ENCODE measurements around the gene FKBP2. TPM values are rescaled to one million over a fixed set of nuclear protein-coding genes. Genes with fewer than 3 reads are reported as not detected.

Gene FKBP2
- total RNA-seq, 1 experiment from 2014 or later: 27.8 TPM

DNA sequence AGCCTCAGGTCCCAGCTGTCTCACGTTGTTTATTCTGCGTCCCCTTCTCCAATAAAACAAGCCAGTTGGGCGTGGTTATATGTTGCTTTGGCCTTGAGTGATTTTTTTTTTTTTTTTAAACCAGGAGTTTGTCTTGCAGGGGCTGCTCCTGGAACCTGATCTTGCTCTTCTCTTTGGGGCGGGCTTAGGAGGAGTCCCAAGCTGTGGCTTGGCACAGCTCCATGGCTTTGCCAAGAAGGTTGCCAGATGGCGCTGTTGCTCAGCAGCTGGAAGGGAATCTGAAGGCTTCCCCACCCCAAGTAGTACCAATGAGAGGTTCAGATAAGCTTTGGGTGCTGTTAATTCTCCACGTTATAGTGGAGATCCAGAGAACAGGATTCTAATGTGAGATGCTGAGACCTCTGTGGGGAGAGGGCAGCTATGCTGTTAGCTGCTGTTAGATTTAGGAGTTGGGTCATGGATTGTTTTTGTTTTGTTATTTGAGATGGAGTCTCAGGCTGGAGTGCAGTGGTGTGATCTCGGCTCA, 36.4 kb upstream of the FKBP2 start:
- Histone ChIP-seq H2AFZ (ENCODE audit: low read length) (no peak overlapping the region), H3K4me2 (ENCODE audit: low read depth, low read length, poor library complexity, severe bottlenecking) (peak overlapping the region; percentile 90), H3K4me3 (ENCODE audit: low read length) (no peak overlapping the region), H3K79me2 (ENCODE audit: low read length) (peaks cover 18% of the 10 kb centered on the region; the same call in 1 of the 2 replicates), H4K20me1 (ENCODE audit: insufficient read depth, low read depth, low read length) (peaks cover 5% of the 10 kb centered on the region; the same call in 1 of the 2 replicates), H3K9me3 (ENCODE audit: low read length) (no peaks in the 10 kb centered on the region), H3K27me3 (ENCODE audit: low read length) (no peaks in the 10 kb centered on the region), H3K9ac (ENCODE audit: low read length) (0 out of 2 replicates have a peak overlapping the region, but pooled peaks have one; percentile 44), H3K36me3 (ENCODE audit: insufficient read depth, low read length) (peaks cover 36% of the 10 kb centered on the region; the same call in 1 of the 2 replicates), H3K4me1 (ENCODE audit: low read length) (peaks cover 66% of the 10 kb centered on the region), H3K9me2 (replicated peaks; ENCODE audit: insufficient read depth, low read length) (no peaks in the 10 kb centered on the region), H3K27ac (ENCODE audit: low read length) (peak overlapping the region; percentile 92)
- peak; percentile 93 for DNase-seq

DNA sequence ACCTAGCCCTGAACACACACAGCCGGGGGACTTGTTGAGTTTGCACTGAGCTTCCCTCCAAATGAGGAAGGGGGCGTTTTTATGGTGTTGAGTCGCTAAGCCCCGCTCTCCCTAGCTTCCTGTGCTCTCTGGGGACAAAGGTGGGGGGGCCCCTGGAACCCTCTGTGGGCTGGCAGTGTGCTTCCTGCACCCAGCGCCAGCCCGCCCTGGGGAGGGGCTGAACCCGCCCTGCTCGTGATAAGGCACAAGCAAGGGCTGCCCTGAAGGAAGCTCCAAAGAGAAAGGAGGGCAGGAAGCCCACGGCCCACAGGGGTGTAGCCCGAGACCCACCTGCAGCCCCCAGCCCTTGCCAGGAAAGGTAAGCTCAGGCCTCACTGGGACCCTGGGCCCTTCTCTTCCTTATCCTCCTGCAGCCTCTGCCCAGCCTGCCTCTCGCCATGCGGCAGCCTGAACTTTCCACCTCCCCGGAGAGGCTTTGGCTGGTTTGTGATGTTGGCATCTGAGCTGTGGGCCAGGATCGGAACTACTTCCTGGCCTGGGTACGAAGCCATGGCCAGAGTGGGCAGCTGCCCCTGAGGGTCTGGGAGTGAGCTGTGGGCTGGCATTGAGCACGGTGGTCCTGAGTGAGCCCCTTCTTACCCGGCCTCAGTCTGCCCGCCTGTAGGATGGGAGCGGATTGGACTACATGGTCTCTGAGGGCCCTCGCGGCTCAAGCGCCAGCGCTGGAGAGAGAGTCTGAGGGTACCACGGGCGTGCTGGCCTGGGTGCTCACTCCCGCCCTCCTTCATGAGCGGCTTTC, 34.2 kb upstream of the FKBP2 start, which contains the start of gene FERMT3:
Gene FERMT3 (plus strand): TSS at position 265 of the 799 bp plus-strand sequence. CDS start 644 bp downstream, outside the sequence.
- peak within 1 kb of the TSS; percentile 91 for H3K9ac ChIP-seq (ENCODE audit: low read length)
- no peaks in the 10 kb centered on the region for H3K9me2 ChIP-seq (replicated peaks; ENCODE audit: insufficient read depth, low read length)
- no peaks in the 10 kb centered on the region for H3K27me3 ChIP-seq (ENCODE audit: low read length)
- H3K4me3 ChIP-seq (ENCODE audit: low read length): peak within 1 kb of the TSS; percentile 82
- peaks cover 70% of the 10 kb centered on the region for H3K4me1 ChIP-seq (ENCODE audit: low read length)
- no peak within 1 kb of the TSS; the same call in 1 of the 2 replicates for H2AFZ ChIP-seq (ENCODE audit: low read length)
- H3K9me3 ChIP-seq (ENCODE audit: low read length): no peaks in the 10 kb centered on the region
- peak within 1 kb of the TSS; percentile 92 for H3K27ac ChIP-seq (ENCODE audit: low read length)
- peaks cover 8% of the 10 kb centered on the region; the same call in 1 of the 2 replicates for H4K20me1 ChIP-seq (ENCODE audit: insufficient read depth, low read depth, low read length)
- peak; percentile 91 for DNase-seq
- peaks cover 18% of the 10 kb centered on the region; the same call in 1 of the 2 replicates for H3K79me2 ChIP-seq (ENCODE audit: low read length)
- peaks cover 21% of the 10 kb centered on the region; the same call in 1 of the 2 replicates for H3K36me3 ChIP-seq (ENCODE audit: insufficient read depth, low read length)
- H3K4me2 ChIP-seq (ENCODE audit: low read depth, low read length, poor library complexity, severe bottlenecking): peak within 1 kb of the TSS; percentile 90

DNA sequence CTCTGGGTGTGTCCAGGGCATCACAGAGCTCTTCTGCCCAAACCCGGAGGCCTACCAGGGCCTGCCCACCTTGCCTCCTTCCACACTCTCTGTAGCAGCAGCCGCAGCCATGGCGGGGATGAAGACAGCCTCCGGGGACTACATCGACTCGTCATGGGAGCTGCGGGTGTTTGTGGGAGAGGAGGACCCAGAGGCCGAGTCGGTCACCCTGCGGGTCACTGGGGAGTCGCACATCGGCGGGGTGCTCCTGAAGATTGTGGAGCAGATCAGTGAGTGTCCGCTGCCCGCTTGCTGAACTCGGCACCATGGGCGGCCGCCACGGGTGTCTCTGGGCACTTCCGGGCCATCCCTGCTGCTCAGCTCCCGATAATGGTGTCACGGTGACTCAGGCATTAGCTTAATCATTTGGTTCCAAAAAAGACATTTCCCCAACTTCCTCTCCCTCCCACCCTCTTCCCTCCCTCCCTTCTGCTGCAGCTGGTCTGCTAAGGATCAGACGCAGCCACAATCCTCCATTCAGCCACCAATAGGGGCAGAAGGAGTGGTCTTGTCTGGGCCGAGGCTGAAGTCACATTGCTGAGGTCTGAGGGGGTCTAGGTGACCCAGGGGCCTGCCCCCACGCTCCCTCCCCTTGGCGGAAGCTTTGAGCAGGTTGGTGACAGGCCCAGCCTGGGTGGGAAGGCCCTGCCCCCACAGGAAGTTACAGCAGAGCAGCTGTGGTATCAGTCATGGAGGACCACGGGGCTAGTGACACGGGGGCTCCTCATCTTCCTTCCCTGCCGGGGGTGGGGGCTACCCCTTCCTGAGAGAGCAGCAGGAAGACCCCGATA, 33.4 kb upstream of the FKBP2 start:
- Histone ChIP-seq H4K20me1 (ENCODE audit: insufficient read depth, low read depth, low read length) (peaks cover 8% of the 10 kb centered on the region; the same call in 1 of the 2 replicates), H2AFZ (ENCODE audit: low read length) (no peak overlapping the region; the same call in 1 of the 2 replicates), H3K79me2 (ENCODE audit: low read length) (peaks cover 18% of the 10 kb centered on the region; the same call in 1 of the 2 replicates), H3K9me3 (ENCODE audit: low read length) (no peaks in the 10 kb centered on the region), H3K9ac (ENCODE audit: low read length) (peak overlapping the region; percentile 91), H3K4me3 (ENCODE audit: low read length) (peak overlapping the region; percentile 82), H3K27ac (ENCODE audit: low read length) (peak overlapping the region; percentile 92), H3K4me2 (ENCODE audit: low read depth, low read length, poor library complexity, severe bottlenecking) (peak overlapping the region; percentile 90), H3K9me2 (replicated peaks; ENCODE audit: insufficient read depth, low read length) (no peaks in the 10 kb centered on the region), H3K36me3 (ENCODE audit: insufficient read depth, low read length) (peaks cover 21% of the 10 kb centered on the region; the same call in 1 of the 2 replicates), H3K4me1 (ENCODE audit: low read length) (peaks cover 75% of the 10 kb centered on the region), H3K27me3 (ENCODE audit: low read length) (no peaks in the 10 kb centered on the region)
- DNase-seq: peak; percentile 83

DNA sequence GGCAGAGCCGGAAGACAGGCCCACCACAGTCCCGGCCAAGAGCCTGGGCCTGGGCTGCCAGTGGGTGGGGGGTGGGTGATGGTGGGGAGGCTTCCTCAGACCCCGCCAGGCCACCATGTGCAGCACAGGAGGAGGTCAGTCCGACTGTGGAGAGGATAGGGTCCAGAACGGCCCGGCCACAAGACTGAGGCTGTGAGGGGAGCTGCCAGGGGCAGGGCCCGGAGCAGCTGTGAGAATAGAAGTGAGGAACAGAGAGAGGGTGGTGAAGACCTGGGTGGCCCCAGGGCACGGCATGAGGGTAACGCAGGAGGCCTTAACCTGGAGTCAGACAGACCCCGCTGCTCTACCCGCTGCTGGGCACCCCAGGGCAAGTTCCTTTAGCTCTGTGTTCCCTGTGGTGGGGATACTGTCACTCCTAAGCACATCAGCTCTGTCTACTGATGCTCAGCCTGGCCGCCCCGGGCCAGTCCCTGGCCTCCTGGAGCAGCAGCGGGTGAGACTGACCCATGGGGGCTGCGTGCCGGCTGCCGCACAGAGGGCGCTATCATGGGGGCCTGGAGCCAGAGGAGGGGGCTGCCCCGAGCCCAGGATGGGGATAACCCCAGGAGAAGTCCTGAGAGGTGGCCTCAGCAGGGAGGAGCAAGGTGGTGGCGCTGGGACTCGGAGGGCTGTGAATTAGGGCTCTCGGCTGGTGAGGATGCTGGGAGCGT, 32.7 kb upstream of the FKBP2 start:
- peak overlapping the region; percentile 92 for H3K27ac ChIP-seq (ENCODE audit: low read length)
- peak overlapping the region; percentile 82 for H3K4me3 ChIP-seq (ENCODE audit: low read length)
- H2AFZ ChIP-seq (ENCODE audit: low read length): no peak overlapping the region
- no peaks in the 10 kb centered on the region for H3K9me2 ChIP-seq (replicated peaks; ENCODE audit: insufficient read depth, low read length)
- H3K36me3 ChIP-seq (ENCODE audit: insufficient read depth, low read length): peaks cover 18% of the 10 kb centered on the region; the same call in 1 of the 2 replicates
- peaks cover 74% of the 10 kb centered on the region for H3K4me1 ChIP-seq (ENCODE audit: low read length)
- H3K9me3 ChIP-seq (ENCODE audit: low read length): no peaks in the 10 kb centered on the region
- H3K4me2 ChIP-seq (ENCODE audit: low read depth, low read length, poor library complexity, severe bottlenecking): peak overlapping the region; percentile 90
- peak overlapping the region; percentile 91 for H3K9ac ChIP-seq (ENCODE audit: low read length)
- peaks cover 8% of the 10 kb centered on the region; the same call in 1 of the 2 replicates for H4K20me1 ChIP-seq (ENCODE audit: insufficient read depth, low read depth, low read length)
- no peaks in the 10 kb centered on the region for H3K27me3 ChIP-seq (ENCODE audit: low read length)
- no peak for DNase-seq
- peaks cover 18% of the 10 kb centered on the region; the same call in 1 of the 2 replicates for H3K79me2 ChIP-seq (ENCODE audit: low read length)

DNA sequence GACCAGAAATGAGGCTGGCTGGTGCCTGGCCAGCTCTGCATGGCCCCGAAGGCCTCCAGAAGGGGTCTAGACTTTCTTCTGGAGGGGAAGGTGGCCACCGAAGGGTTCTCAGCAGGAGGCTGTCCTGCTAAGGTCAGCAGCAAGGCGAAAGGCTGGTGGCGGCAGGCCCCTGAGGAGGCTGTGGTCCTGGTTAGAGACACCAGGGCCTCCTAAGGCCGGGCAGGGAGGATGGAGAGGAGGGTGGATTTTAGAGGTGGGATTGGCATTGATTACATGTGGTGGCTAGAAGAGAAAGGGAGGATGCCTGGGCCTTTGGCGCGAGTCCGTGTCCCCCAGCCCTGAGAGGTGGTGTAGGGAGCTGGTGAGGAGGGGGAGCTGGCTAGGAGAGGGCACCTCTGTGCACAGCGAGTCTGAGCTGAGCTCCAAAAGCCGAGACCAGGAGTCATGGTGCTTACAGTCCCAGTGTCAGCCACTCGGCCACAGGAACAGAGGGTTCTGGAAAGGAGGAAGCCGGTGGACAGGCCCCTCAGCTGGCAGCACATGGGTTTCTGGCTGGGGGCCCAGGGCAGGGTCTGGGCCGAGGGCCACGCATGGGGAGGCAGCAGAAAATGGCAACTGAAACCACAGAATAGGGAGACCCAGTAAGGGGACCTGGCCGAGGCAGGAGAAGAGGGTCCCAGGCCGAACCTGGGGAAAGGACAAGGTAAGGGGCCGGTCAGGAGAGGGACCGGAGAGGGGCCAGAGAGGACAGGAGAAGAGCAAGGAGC, 31.9 kb upstream of the FKBP2 start:
- H2AFZ ChIP-seq (ENCODE audit: low read length): no peak overlapping the region
- H3K9ac ChIP-seq (ENCODE audit: low read length): peak overlapping the region; percentile 91; the same call in 1 of the 2 replicates
- DNase-seq: no peak
- peaks cover 15% of the 10 kb centered on the region; the same call in 1 of the 2 replicates for H3K36me3 ChIP-seq (ENCODE audit: insufficient read depth, low read length)
- peaks cover 8% of the 10 kb centered on the region; the same call in 1 of the 2 replicates for H4K20me1 ChIP-seq (ENCODE audit: insufficient read depth, low read depth, low read length)
- no peaks in the 10 kb centered on the region for H3K9me3 ChIP-seq (ENCODE audit: low read length)
- no peak overlapping the region for H3K4me2 ChIP-seq (ENCODE audit: low read depth, low read length, poor library complexity, severe bottlenecking)
- peaks cover 18% of the 10 kb centered on the region; the same call in 1 of the 2 replicates for H3K79me2 ChIP-seq (ENCODE audit: low read length)
- H3K4me3 ChIP-seq (ENCODE audit: low read length): no peak overlapping the region
- H3K9me2 ChIP-seq (replicated peaks; ENCODE audit: insufficient read depth, low read length): no peaks in the 10 kb centered on the region
- H3K27ac ChIP-seq (ENCODE audit: low read length): peak overlapping the region; percentile 92; the same call in 1 of the 2 replicates
- peaks cover 73% of the 10 kb centered on the region for H3K4me1 ChIP-seq (ENCODE audit: low read length)
- no peaks in the 10 kb centered on the region for H3K27me3 ChIP-seq (ENCODE audit: low read length)

DNA sequence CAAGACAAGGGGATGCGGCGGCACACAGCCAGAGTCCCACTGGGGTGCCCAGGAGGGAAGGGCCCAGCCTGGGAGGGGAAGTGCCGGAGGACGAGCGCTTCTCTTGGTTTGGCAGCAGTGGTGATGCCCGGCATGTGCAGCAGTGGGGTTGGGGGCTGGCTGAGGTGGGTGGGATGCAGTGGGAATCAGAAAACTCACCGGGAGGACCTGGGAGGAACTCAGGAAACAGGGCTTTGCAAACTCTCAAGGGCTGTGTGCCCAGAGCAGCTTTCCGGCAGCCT, 31.4 kb upstream of the FKBP2 start:
- H3K27ac ChIP-seq (ENCODE audit: low read length): no peak overlapping the region
- H3K27me3 ChIP-seq (ENCODE audit: low read length): no peaks in the 10 kb centered on the region
- H2AFZ ChIP-seq (ENCODE audit: low read length): no peak overlapping the region
- no peaks in the 10 kb centered on the region for H3K9me2 ChIP-seq (replicated peaks; ENCODE audit: insufficient read depth, low read length)
- no peak overlapping the region for H3K4me2 ChIP-seq (ENCODE audit: low read depth, low read length, poor library complexity, severe bottlenecking)
- H3K79me2 ChIP-seq (ENCODE audit: low read length): peaks cover 18% of the 10 kb centered on the region; the same call in 1 of the 2 replicates
- H3K9me3 ChIP-seq (ENCODE audit: low read length): no peaks in the 10 kb centered on the region
- no peak overlapping the region for H3K4me3 ChIP-seq (ENCODE audit: low read length)
- no peak for DNase-seq
- peaks cover 14% of the 10 kb centered on the region; the same call in 1 of the 2 replicates for H3K36me3 ChIP-seq (ENCODE audit: insufficient read depth, low read length)
- no peak overlapping the region for H3K9ac ChIP-seq (ENCODE audit: low read length)
- H3K4me1 ChIP-seq (ENCODE audit: low read length): peaks cover 73% of the 10 kb centered on the region
- H4K20me1 ChIP-seq (ENCODE audit: insufficient read depth, low read depth, low read length): peaks cover 8% of the 10 kb centered on the region; the same call in 1 of the 2 replicates

Data from Karpas-422 (cell line).